Neural cell (in vitro differentiated cells): ENCODE measurements around the gene CDCA7L. TPM values are rescaled to one million over a fixed set of nuclear protein-coding genes. Genes with fewer than 3 reads are reported as not detected.

Experiments
- H2AFZ ChIP-seq: fragments of 200-600, 300-800 bp; sonication (generic), shearing (Covaris generic); 2 replicates; pipeline ENCODE4 v1.6.0; 2014; ENCODE audit warnings: low read depth, mild to moderate bottlenecking, antibody characterized with exemption, low read length, moderate library complexity
- H3F3A ChIP-seq: fragments of 200-600 bp; shearing (Covaris generic); 2 replicates; pipeline ENCODE4 v1.6.1; 2016; ENCODE audit warnings: mild to moderate bottlenecking, moderate library complexity, mixed read lengths, antibody characterized with exemption, low read length; ENCODE audit not compliant: insufficient read depth, poor library complexity, severe bottlenecking
- H3K27ac ChIP-seq: fragments of 200-600, 300-800 bp; sonication (generic), shearing (Covaris generic); 2 replicates; pipeline ENCODE4 v1.5.1; 2014; ENCODE audit warnings: mild to moderate bottlenecking, low read length, moderate library complexity
- H3K27me3 ChIP-seq: fragments of 300-800, 200-600 bp; sonication (generic), shearing (Covaris generic); 2 replicates; pipeline ENCODE4 v1.6.0; 2014; ENCODE audit warnings: mild to moderate bottlenecking, low read depth, low read length, moderate library complexity; ENCODE audit not compliant: insufficient read depth
- H3K36me3 ChIP-seq: fragments of 300-800, 200-600 bp; sonication (generic), shearing (Covaris generic); 2 replicates; pipeline ENCODE4 v1.5.1; 2014; ENCODE audit warnings: mild to moderate bottlenecking, antibody characterized with exemption, low read length, moderate library complexity; ENCODE audit not compliant: insufficient read depth
- H3K4me2 ChIP-seq: fragments of 300-800, 200-600 bp; sonication (generic), shearing (Covaris generic); 2 replicates; pipeline ENCODE4 v1.6.0; 2014; ENCODE audit warnings: mild to moderate bottlenecking, low read length
- H3K4me3 ChIP-seq: fragments of 300-800, 200-600 bp; sonication (generic), shearing (Covaris generic); 2 replicates; pipeline ENCODE4 v1.5.1; 2014; ENCODE audit warnings: mild to moderate bottlenecking, low read length, moderate library complexity
- H3K79me2 ChIP-seq: fragments of 200-600 bp; shearing (Covaris generic); replicated peaks from 2 replicates; pipeline ENCODE4 v1.6.0; 2014; ENCODE audit warnings: mild to moderate bottlenecking, low read length, moderate library complexity; ENCODE audit not compliant: insufficient read depth
- H3K9ac ChIP-seq: fragments of 300-800, 200-600 bp; sonication (generic), shearing (Covaris generic); 2 replicates; pipeline ENCODE4 v1.6.1; 2016; ENCODE audit warnings: mild to moderate bottlenecking, low read length, mixed read lengths
- H3K9me2 ChIP-seq: fragments of 200-600 bp; shearing (Covaris generic); 2 replicates; pipeline ENCODE4 v1.6.1; 2016; ENCODE audit warnings: mild to moderate bottlenecking, low read length, mixed read lengths; ENCODE audit not compliant: insufficient read depth
- H3K9me3 ChIP-seq: fragments of 200-600, 300-800 bp; sonication (generic), shearing (Covaris generic); 2 replicates; pipeline ENCODE4 v1.6.1; 2016; ENCODE audit warnings: mild to moderate bottlenecking, mixed run types, low read length, moderate library complexity, mixed read lengths
- H4K20me1 ChIP-seq: fragments of 200-600 bp; shearing (Covaris generic); 2 replicates; pipeline ENCODE4 v1.6.1; 2016; ENCODE audit warnings: mild to moderate bottlenecking, mixed run types; ENCODE audit not compliant: insufficient read depth
- EP300 ChIP-seq: fragments of 450-650 bp; conservative IDR thresholded peaks from 2 replicates; pipeline ENCODE4 v1.6.1; 2014; ENCODE audit warnings: antibody characterized with exemption, mild to moderate bottlenecking, moderate library complexity; ENCODE audit not compliant: poor library complexity, severe bottlenecking
- EZH2 ChIP-seq: fragments of 200-600, 300-800 bp; shearing (Covaris generic), sonication (generic); IDR thresholded peaks from 2 replicates; pipeline ENCODE4 v1.6.1; 2014; ENCODE audit warnings: antibody characterized with exemption, low read length, borderline replicate concordance, mild to moderate bottlenecking; ENCODE audit not compliant: insufficient read depth, poor library complexity, severe bottlenecking
- MXI1 ChIP-seq: fragments of 450-650 bp; conservative IDR thresholded peaks from 2 replicates; pipeline ENCODE4 v1.6.1; 2014; ENCODE audit warnings: antibody characterized with exemption, mild to moderate bottlenecking; ENCODE audit not compliant: poor library complexity, severe bottlenecking
- POLR2AphosphoS5 ChIP-seq: IDR thresholded peaks from 2 replicates; pipeline ENCODE4 v1.6.1; 2012
- RAD21 ChIP-seq: fragments of 450-650 bp; conservative IDR thresholded peaks from 2 replicates; pipeline ENCODE4 v1.6.1; 2014; ENCODE audit warnings: antibody characterized with exemption, mild to moderate bottlenecking, moderate library complexity
- REST ChIP-seq: IDR thresholded peaks from 2 replicates; pipeline ENCODE4 v1.6.1; 2012; ENCODE audit warnings: borderline replicate concordance
- SMC3 ChIP-seq: fragments of 450-650 bp; conservative IDR thresholded peaks from 2 replicates; pipeline ENCODE4 v1.6.1; 2014; ENCODE audit warnings: antibody characterized with exemption, mild to moderate bottlenecking, moderate library complexity; ENCODE audit not compliant: poor library complexity
- TAF1 ChIP-seq: IDR thresholded peaks from 2 replicates; pipeline ENCODE4 v1.6.1; 2012; ENCODE audit warnings: low read depth
- polyA plus RNA-seq: library from polyadenylated mRNA; depleted of rRNA; stranded (reverse); fragments of >200 nt; gene quantifications from 2 replicates; pipeline ENCODE4 v1.2.3, GENCODE V29; 2014
- TF ChIP-seq, protein P1 (sequence below): fragments of 450-650 bp; IDR thresholded peaks from 2 replicates; pipeline ENCODE4 v1.5.1; 2014; ENCODE audit warnings: antibody characterized with exemption, mild to moderate bottlenecking, moderate library complexity; ENCODE audit not compliant: poor library complexity, severe bottlenecking

The CDCA7L gene
- polyA plus RNA-seq, 1 donor from 2014 or later = 3.4 TPM

- H3K27ac ChIP-seq = no peak overlapping the region
- H2AFZ ChIP-seq = no peak overlapping the region
- no peaks in the 10 kb centered on the region for H3K36me3 ChIP-seq
- H3K9me2 ChIP-seq = no peaks in the 10 kb centered on the region
- TF ChIP-seq, protein P1, sequence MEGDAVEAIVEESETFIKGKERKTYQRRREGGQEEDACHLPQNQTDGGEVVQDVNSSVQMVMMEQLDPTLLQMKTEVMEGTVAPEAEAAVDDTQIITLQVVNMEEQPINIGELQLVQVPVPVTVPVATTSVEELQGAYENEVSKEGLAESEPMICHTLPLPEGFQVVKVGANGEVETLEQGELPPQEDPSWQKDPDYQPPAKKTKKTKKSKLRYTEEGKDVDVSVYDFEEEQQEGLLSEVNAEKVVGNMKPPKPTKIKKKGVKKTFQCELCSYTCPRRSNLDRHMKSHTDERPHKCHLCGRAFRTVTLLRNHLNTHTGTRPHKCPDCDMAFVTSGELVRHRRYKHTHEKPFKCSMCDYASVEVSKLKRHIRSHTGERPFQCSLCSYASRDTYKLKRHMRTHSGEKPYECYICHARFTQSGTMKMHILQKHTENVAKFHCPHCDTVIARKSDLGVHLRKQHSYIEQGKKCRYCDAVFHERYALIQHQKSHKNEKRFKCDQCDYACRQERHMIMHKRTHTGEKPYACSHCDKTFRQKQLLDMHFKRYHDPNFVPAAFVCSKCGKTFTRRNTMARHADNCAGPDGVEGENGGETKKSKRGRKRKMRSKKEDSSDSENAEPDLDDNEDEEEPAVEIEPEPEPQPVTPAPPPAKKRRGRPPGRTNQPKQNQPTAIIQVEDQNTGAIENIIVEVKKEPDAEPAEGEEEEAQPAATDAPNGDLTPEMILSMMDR = no peak
- TF ChIP-seq REST = no peak
- TF ChIP-seq POLR2AphosphoS5 = no peak
- no peak for TF ChIP-seq MXI1
- no peak for TF ChIP-seq SMC3
- no peak for TF ChIP-seq TAF1
- no peak for TF ChIP-seq EZH2
- TF ChIP-seq EP300 = no peak
- no peak for TF ChIP-seq RAD21
- no peaks in the 10 kb centered on the region for H3K9me3 ChIP-seq
- H3K4me3 ChIP-seq = no peak overlapping the region
- no peaks in the 10 kb centered on the region for H3K27me3 ChIP-seq
- no peak overlapping the region for H3K9ac ChIP-seq
- H4K20me1 ChIP-seq = no peaks in the 10 kb centered on the region
- H3K4me2 ChIP-seq = no peak overlapping the region
- no peaks in the 10 kb centered on the region for H3K79me2 ChIP-seq
- no peaks in the 10 kb centered on the region for H3F3A ChIP-seq
Measured at GRCh38 chr7:21959387-21959776, 13.7 kb upstream of the CDCA7L start.

DNA sequence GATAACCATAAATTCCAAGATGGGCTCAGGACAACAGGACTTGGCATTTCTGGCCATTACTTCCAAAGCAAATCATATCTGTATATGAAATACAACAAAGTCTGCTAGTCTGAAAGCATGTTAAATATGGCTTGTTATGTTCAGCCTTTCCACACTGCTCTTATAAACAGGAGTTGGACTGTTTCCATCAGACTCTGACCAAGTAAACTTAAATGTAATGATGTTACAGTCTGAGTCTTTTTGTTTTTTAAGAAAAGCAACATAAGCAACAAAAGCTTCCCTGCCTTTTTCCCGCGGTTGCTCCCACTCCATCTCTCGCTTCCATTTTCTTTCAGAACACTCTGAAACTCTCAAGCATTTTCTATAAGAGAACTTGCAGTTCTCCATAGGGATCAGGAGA lies 8.1 kb upstream of the CDCA7L start:
- H3K9me2 ChIP-seq = no peaks in the 10 kb centered on the region
- TF ChIP-seq, protein P1 = no peak
- TF ChIP-seq SMC3 (no peak), MXI1 (no peak), POLR2AphosphoS5 (no peak), RAD21 (no peak), TAF1 (no peak), EZH2 (no peak), EP300 (no peak), REST (no peak)
- no peak overlapping the region for H2AFZ ChIP-seq
- H3K36me3 ChIP-seq = no peaks in the 10 kb centered on the region
- no peaks in the 10 kb centered on the region for H3K9me3 ChIP-seq
- no peaks in the 10 kb centered on the region for H4K20me1 ChIP-seq
- H3K79me2 ChIP-seq = no peaks in the 10 kb centered on the region
- no peaks in the 10 kb centered on the region for H3F3A ChIP-seq
- H3K4me2 ChIP-seq = no peak overlapping the region
- no peak overlapping the region for H3K27ac ChIP-seq
- H3K9ac ChIP-seq = no peak overlapping the region
- H3K27me3 ChIP-seq = no peaks in the 10 kb centered on the region
- H3K4me3 ChIP-seq = no peak overlapping the region
